GM12892 (cell line): ENCODE results near the gene ASB8.

Experiments used
- DNase-seq: peaks from one replicate; pipeline ENCODE4 v3.0.0; 2011; ENCODE audit not compliant: insufficient read length
- FAIRE-seq: peaks from 2 replicates; lab custom pipeline; 2011; peaks lifted over from hg19 to GRCh38; lab: Jason Lieb, UNC
- POLR2A ChIP-seq: IDR thresholded peaks from 2 replicates; pipeline ENCODE4 v1.6.1; 2011; ENCODE audit warnings: low read depth, low read length, control low read depth
- POLR2AphosphoS5 ChIP-seq: IDR thresholded peaks from 2 replicates; pipeline ENCODE4 v1.6.1; 2011; ENCODE audit warnings: low read depth, low read length, control low read depth
- TAF1 ChIP-seq: IDR thresholded peaks from 2 replicates; pipeline ENCODE4 v1.6.1; 2011; ENCODE audit warnings: low read depth, mild to moderate bottlenecking, control low read depth, low read length, borderline replicate concordance

Gene ASB8

DNA sequence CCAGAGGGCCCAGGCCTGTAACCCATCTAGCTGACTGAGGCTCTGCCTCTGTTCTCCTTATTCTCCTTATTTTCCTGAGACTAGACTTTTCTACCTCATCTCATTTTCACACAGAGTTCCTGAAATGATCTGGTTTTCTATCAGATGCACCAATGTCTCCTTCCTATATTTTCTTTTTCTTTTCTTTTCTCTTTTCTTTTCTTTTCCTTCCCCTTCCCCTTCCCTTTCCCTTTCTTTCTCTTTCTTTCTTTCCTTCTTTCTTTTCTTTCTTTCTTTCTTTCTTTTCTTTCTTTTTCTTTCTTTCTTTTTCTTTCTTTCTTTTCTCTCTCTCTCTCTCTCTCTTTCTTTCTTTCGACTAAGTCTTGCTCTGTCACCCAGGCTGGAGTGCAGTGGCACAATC, 23.1 kb upstream of the ASB8 start:
- DNase-seq (no peak), FAIRE-seq (no peak)
- TF ChIP-seq POLR2AphosphoS5 (no peak), POLR2A (no peak), TAF1 (no peak)

DNA sequence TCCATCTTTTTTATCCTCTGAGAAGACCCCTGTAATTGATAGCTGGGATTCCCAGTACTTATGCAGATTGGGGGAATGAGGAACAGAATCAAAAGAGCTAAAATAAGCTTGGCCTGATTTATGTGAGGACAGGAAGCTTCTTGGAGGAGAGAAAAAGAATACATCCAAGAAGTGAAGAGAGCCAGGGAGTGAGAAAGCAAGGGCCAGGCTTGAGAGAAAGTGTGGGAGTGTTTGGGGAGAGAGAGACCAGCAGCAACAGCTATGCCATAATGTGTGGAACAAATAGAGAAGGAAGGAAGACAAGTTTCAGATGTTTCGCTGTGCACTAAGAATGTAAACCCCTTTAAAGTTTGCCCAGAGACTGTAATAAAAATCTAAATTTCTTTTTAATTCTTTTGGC, 22.2 kb upstream of the ASB8 start:
- no peak for TF ChIP-seq TAF1
- TF ChIP-seq POLR2AphosphoS5, result no peak
- TF ChIP-seq POLR2A, result no peak
- no peak for DNase-seq
- no peak for FAIRE-seq

DNA sequence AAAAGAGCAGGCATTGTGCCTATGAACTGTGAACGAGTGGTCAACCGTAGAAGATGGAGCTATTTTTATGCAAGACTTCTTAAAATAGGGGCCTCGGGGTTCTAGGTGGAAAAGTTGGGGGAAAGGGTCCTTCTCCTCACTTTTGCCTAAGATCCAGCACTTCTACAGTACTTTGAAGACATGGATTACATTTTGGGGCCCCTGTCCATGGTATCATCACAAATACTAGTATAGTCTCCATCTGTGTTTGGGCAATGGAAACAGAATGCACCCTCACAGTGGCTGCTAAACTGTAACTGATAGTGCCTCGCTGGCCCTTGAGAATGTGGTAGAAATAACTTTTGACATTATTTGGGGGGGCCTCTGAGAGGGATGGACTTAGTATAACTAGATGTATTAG, 20.7 kb upstream of the ASB8 start:
- TF ChIP-seq TAF1 (no peak), POLR2A (no peak), POLR2AphosphoS5 (no peak)
- FAIRE-seq, result no peak
- no peak for DNase-seq

DNA sequence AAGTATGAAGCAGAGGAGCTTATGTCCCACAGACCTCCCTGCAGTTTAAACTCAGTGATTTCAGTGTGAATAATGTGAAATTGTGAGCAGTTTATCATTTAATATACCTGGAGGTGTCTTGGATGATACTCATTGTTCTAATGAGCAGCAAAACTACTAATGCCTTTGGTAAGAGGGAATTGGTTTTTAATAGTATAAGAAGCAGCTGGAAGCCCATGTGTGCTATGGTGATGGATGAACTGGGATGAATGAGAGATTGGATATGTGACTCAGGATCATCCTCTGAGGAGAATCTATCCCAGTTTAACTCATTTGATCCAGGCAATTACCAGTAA, 19.1 kb upstream of the ASB8 start:
- FAIRE-seq, result no peak
- TF ChIP-seq POLR2A, result no peak
- no peak for TF ChIP-seq TAF1
- TF ChIP-seq POLR2AphosphoS5, result no peak

DNA sequence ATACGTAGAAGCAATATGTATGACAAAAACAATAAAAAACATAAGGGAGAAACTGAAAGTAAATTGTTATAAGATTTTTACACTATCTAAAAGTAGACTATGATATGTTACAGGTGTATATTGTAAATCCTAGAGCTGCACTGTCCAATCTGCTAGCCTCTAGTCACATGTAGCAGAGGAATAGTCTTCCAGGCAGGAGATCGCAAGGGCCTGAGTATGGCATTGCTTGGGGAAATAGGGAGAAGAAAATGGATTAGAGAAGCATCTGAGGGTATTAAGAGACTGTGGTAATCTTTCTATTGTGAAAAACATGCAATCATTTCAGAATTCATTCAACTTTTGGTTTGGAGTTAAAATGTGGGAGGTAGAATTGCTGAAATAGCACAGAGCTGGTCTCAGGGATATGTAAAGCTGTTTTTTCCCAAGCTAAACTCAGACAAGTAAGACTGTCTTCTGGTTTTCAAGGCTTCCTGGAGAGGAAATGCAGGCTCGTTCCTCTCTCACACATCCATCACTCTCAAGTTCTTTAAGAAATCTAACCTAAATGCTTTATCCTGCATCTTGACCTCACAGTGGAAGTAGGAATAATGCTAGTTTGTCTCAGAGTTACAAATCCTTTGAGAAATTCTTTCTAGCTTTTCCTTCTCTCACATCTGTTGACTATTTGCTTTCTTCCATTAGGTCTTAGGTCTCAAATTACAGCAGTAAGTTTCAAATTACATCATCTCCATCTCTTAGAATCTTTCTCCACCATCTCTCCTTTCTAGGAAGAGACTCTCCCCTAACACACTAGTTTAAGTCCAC, 18.5 kb upstream of the ASB8 start:
- peak; percentile 9 for FAIRE-seq
- DNase-seq, result no peak

More for the DNA sequence above, 19.1 kb upstream of the ASB8 start:
- DNase-seq, result no peak

DNA sequence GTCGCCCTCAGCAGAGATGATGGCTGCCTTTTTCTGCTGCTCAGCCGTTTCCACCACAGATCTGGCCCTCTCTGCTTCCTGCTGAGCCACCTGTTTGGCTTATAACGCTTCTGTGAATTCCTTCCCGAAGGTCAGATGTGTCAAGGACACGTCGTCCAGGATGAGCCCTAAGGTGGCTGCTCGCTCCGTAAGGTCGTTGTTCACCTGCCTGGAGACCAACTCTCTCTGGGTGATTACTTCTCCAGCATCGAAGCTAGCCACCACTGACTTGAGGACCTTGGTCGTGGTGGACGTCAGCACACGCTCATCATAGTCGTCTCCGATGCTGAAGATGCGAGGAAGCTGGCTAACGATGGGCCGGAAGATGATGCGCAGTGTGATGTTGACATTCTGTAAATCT, 11.7 kb upstream of the ASB8 start:
- peak; percentile 33 for FAIRE-seq
- DNase-seq, result no peak
- TF ChIP-seq POLR2A (no peak), TAF1 (no peak), POLR2AphosphoS5 (no peak)

More for the DNA sequence above, 18.5 kb upstream of the ASB8 start:
- TF ChIP-seq POLR2AphosphoS5, result no peak
- TF ChIP-seq TAF1, result no peak
- TF ChIP-seq POLR2A, result no peak

DNA sequence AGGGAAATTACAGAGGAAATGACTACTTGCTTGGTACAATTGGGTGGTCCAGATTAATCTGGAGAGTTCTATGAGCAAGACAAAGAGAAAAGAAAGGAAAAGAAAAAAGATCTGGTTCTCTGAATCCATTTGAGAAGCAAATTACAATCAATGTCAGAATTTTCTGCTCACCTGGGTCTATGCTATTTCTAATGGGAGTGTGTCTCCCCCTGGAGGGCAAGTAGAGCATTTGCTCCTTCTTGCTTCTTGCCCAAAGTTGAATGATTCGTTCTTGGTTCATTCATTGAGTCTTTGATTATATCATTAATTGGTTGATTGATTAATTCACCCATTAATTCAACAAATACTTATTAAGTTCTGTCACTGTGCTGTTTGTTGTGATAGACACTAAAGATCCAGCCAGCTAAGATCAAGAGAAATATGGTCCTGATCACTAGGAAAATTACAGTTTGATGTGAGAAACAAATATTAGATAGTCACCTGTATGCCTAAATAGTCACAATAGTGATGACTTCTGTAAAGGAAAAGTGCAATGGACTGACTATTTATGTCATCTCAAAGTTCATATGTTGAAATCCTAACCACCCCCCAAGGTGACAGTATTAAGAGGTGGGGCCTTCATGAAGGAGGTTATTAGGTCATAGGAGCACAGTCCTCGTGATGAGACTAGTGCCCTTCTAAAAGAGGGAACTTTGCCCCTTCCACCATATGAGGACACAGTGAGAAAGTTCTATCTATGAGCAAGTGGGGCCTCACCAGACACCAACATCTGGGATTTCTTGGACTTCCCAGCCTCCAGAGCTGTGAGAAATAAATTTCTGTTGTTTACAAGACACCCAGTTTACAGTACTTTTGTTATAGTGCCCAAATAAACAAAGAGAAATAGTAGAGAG, 8.0 kb upstream of the ASB8 start:
- DNase-seq (no peak), FAIRE-seq (peak; percentile 93)
- TF ChIP-seq POLR2A, result no peak
- no peak for TF ChIP-seq TAF1
- TF ChIP-seq POLR2AphosphoS5, result no peak

DNA sequence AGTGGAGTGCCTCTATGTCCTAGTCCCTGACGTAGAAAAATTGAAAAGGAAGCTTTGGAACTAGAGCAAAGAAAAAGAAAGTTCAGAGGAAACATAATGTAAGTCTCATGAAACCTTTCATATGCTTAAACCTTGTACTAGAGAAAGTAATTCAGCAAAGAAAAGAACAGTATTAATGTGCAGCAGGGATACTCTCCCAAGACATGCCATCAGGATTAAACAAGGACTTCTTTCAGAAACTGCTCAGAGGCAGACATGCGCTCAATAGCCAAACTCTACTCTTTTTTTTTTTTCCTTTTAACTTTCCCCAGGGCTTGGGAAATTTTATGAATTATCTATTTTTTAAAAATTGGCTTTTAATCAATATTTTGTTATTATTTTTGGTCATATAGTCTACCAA, 7.1 kb upstream of the ASB8 start:
- DNase-seq, result no peak
- FAIRE-seq, result no peak

DNA sequence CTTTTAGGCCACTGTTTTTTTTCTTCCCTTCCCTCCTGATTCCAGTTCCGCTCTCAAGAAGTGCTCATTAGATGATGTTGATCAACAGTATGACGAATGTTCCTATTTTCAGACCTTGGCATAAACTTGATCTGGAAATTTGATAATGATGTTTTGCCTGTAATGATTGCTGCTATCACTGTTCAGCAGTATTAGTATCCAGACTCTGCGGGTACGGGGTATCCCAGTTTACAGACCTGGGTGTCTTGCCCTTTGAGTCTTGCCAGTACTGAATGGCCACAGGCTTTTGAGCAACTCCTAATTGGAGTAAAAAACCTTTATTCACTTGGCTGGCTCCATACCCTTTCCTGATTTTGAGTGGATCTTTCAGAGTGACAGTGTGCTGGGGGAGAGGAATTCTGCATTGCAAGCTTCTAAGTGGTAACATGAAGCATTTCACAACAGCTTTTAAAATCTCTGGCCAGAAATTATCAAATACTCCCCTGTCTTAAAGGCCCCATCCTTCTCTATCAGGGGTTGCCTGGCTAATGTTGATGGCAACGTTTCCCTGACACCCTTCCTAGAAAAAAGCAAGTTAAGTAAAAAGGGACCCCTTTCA, 5.9 kb upstream of the ASB8 start:
- DNase-seq (no peak), FAIRE-seq (no peak)
- no peak for TF ChIP-seq TAF1

More for the DNA sequence above, 7.1 kb upstream of the ASB8 start:
- TF ChIP-seq POLR2A (no peak), TAF1 (no peak)

DNA sequence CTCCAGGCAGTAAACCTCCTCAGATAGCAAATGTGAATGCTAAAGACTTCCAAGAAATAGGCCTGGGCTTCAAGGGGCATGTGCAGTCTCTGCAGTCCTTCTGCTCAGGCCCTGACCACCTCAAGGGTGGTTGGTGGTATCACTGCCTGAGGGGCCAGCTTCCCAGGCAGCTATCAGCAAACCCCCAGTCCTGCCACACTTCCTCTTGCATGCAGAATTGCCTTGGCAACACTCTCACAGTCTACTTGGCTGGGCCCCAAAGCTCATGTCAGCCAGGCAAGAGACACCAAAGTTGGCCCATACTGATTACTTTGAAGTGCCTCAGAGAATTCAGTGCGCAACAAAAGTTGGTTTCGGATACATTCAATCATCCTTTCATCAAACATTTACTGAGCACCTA, 3.5 kb upstream of the ASB8 start:
- no peak for DNase-seq
- TF ChIP-seq POLR2AphosphoS5 (no peak), TAF1 (no peak), POLR2A (no peak)
- FAIRE-seq, result no peak

DNA sequence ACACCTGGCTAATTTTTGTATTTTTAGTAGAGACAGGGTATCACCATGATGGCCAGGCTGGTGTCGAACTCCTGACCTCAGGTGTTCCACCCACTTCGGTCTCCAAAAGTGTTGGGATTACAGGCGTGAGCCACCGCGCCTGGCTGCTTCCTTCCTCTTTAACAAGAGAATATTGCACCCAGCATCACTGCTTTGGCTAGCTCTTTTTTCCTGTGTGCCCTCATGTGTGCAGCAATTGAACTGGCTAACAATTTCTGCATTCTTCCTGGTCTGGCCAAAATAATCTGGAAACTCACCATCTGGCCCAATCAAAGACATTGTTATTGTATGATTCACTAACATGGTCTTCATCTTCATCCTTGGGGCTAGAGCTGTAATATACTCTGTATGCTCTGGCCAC, 2.7 kb upstream of the ASB8 start:
- no peak for DNase-seq
- no peak for TF ChIP-seq POLR2A
- no peak for TF ChIP-seq POLR2AphosphoS5
- TF ChIP-seq TAF1, result no peak
- no peak for FAIRE-seq
